H1 (cell line): Measurements from ENCODE around the gene C9orf50. TPM values are rescaled to one million over a fixed set of nuclear protein-coding genes. Genes with fewer than 3 reads are reported as not detected.

Experiments used
- CTCF ChIA-PET: fragments of 300-600 bp; sonication (Branson Sonifier 250); formaldehyde crosslinking; loops from one replicate; lab custom pipeline; 2021; ENCODE audit not compliant: partially characterized antibody; lab: Charles Lee
- POLR2A ChIA-PET: fragments of 300-600 bp; sonication (Branson Sonifier 250); formaldehyde crosslinking; loops from one replicate; lab custom pipeline; 2021; ENCODE audit warnings: inconsistent platforms; ENCODE audit not compliant: partially characterized antibody; lab: Charles Lee
- DNase-seq, 2 experiments: peaks; one replicate each; pipeline versions ENCODE4 v3.0.0 to v3.0.0-alpha.2; 2010 to 2022; ENCODE audit warnings: low spot score in 2 of 2, low read depth in 1 of 2, mixed read lengths in 1 of 2
- FAIRE-seq: peaks from 2 replicates; lab custom pipeline; 2011; peaks lifted over from hg19 to GRCh38; lab: Jason Lieb, UNC
- H2AFZ ChIP-seq: 2 replicates; pipeline ENCODE4 v1.8.1; 2012; ENCODE audit warnings: low read length, inconsistent platforms
- H2AK5ac ChIP-seq: 2 replicates; pipeline ENCODE4 v1.6.1; 2013; ENCODE audit warnings: low read depth, low read length
- H2BK120ac ChIP-seq: replicated peaks from 2 replicates; pipeline ENCODE3; 2013; ENCODE audit warnings: low read depth, low read length, inconsistent platforms
- H2BK12ac ChIP-seq: 2 replicates; pipeline ENCODE4 v1.6.1; 2013; ENCODE audit warnings: low read depth, low read length
- H2BK15ac ChIP-seq: 2 replicates; pipeline ENCODE4 v1.6.1; 2013; ENCODE audit warnings: low read length
- H2BK20ac ChIP-seq: 2 replicates; pipeline ENCODE4 v1.6.1; 2013; ENCODE audit warnings: low read length
- H2BK5ac ChIP-seq: 2 replicates; pipeline ENCODE4 v1.6.1; 2013; ENCODE audit warnings: low read depth, low read length
- H3K14ac ChIP-seq: 2 replicates; pipeline ENCODE4 v1.6.1; 2013; ENCODE audit warnings: inconsistent platforms; ENCODE audit not compliant: insufficient read length
- H3K18ac ChIP-seq: 2 replicates; pipeline ENCODE4 v1.6.1; 2013; ENCODE audit warnings: low read length; ENCODE audit errors: extremely low read depth
- H3K23ac ChIP-seq: 2 replicates; pipeline ENCODE4 v1.6.1; 2013; ENCODE audit warnings: inconsistent platforms; ENCODE audit not compliant: insufficient read length
- H3K23me2 ChIP-seq: 2 replicates; pipeline ENCODE4 v1.6.1; 2013; ENCODE audit warnings: low read depth, low read length
- H3K27ac ChIP-seq: 2 replicates; pipeline ENCODE4 v1.6.1; 2011; ENCODE audit warnings: low read depth, low read length, inconsistent platforms
- H3K27me3 ChIP-seq, 4 experiments: replicated peaks in 1 of 4; 1 replicate in 1 of 4; 2 replicates in 3 of 4; pipeline versions ENCODE4 v1.6.1 to v1.8.1; 2011 to 2013; ENCODE audit warnings: low read length in 3 of 4, mild to moderate bottlenecking in 3 of 4, inconsistent platforms in 2 of 4, mixed read lengths in 2 of 4, moderate library complexity in 1 of 4; ENCODE audit not compliant: control insufficient read depth in 3 of 4, insufficient read depth in 3 of 4; ENCODE audit errors: extremely low read depth in 1 of 4
- H3K36me3 ChIP-seq, 4 experiments: 2 replicates each; pipeline versions ENCODE4 v1.6.1 to v1.8.1; 2011 to 2013; ENCODE audit warnings: mild to moderate bottlenecking in 4 of 4, low read length in 3 of 4, moderate library complexity in 2 of 4, control low read depth in 1 of 4, inconsistent platforms in 1 of 4; ENCODE audit not compliant: insufficient read depth in 4 of 4, control insufficient read depth in 2 of 4
- H3K4ac ChIP-seq: replicated peaks from 2 replicates; pipeline ENCODE3; 2013; ENCODE audit warnings: low read length, low read depth, mixed read lengths, inconsistent platforms; ENCODE audit not compliant: insufficient read length
- H3K4me1 ChIP-seq, 4 experiments: replicated peaks in 1 of 4; 1 replicate in 1 of 4; 2 replicates in 3 of 4; pipeline versions ENCODE4 v1.6.1 to v1.8.1; 2011 to 2013; ENCODE audit warnings: low read length in 3 of 4, inconsistent platforms in 2 of 4, mixed read lengths in 1 of 4; ENCODE audit not compliant: insufficient read depth in 4 of 4, control insufficient read depth in 3 of 4
- H3K4me2 ChIP-seq, 2 experiments: 2 replicates each; pipeline versions ENCODE4 v1.6.1 to v1.8.1; 2011 to 2013; ENCODE audit warnings: low read depth in 2 of 2, low read length in 2 of 2, control low read depth in 1 of 2, inconsistent platforms in 1 of 2, mild to moderate bottlenecking in 1 of 2; ENCODE audit not compliant: insufficient read depth in 1 of 2
- H3K4me3 ChIP-seq, 4 experiments: fragments of 200-600, 300-600 bp in 1 of 4; sonication (generic), shearing (Covaris generic), sonication (Bioruptor Twin) in 1 of 4; 2 replicates each; pipeline versions ENCODE4 v1.5.1 to v1.8.1; 2011 to 2016; ENCODE audit warnings: low read length in 4 of 4, low read depth in 3 of 4, control low read depth in 2 of 4, inconsistent platforms in 2 of 4, mild to moderate bottlenecking in 2 of 4, mixed read lengths in 1 of 4, moderate library complexity in 1 of 4; ENCODE audit not compliant: insufficient read depth in 2 of 4; ENCODE audit errors: extremely low read depth in 1 of 4
- H3K56ac ChIP-seq: replicated peaks from 2 replicates; pipeline ENCODE3; 2013; ENCODE audit warnings: low read depth, mild to moderate bottlenecking, mixed read lengths, low read length, inconsistent platforms; ENCODE audit not compliant: insufficient read length
- H3K79me1 ChIP-seq: 2 replicates; pipeline ENCODE4 v1.6.1; 2013; ENCODE audit warnings: low read depth, low read length, control low read depth
- H3K79me2 ChIP-seq, 2 experiments: 2 replicates each; pipeline versions ENCODE4 v1.6.1 to v1.8.1; 2012 to 2013; ENCODE audit warnings: low read length in 2 of 2, mild to moderate bottlenecking in 2 of 2, inconsistent platforms in 1 of 2; ENCODE audit not compliant: insufficient read depth in 2 of 2, control insufficient read depth in 1 of 2
- H3K9ac ChIP-seq, 4 experiments: replicated peaks in 1 of 4; 1 replicate in 1 of 4; 2 replicates in 3 of 4; pipeline versions ENCODE4 v1.6.1 to v1.8.1; 2011 to 2013; ENCODE audit warnings: low read depth in 3 of 4, low read length in 3 of 4, control low read depth in 2 of 4, mild to moderate bottlenecking in 2 of 4, moderate library complexity in 2 of 4, inconsistent platforms in 1 of 4; ENCODE audit errors: extremely low read depth in 1 of 4
- H3K9me3 ChIP-seq, 2 experiments: 2 replicates each; pipeline versions ENCODE4 v1.6.1 to v1.8.1; 2012 to 2013; ENCODE audit warnings: mild to moderate bottlenecking in 2 of 2, moderate library complexity in 2 of 2, control low read depth in 1 of 2, inconsistent platforms in 1 of 2, low read depth in 1 of 2, low read length in 1 of 2, mixed read lengths in 1 of 2; ENCODE audit not compliant: insufficient read depth in 2 of 2
- H4K20me1 ChIP-seq, 2 experiments: replicated peaks in 1 of 2; 2 replicates each; pipeline versions ENCODE3 to v1.8.1; 2011 to 2013; ENCODE audit warnings: inconsistent platforms in 2 of 2, low read length in 2 of 2, mild to moderate bottlenecking in 1 of 2; ENCODE audit not compliant: insufficient read depth in 2 of 2, control insufficient read depth in 1 of 2
- H4K5ac ChIP-seq: 2 replicates; pipeline ENCODE4 v1.6.1; 2013; ENCODE audit warnings: low read length, low read depth, mixed read lengths, inconsistent platforms; ENCODE audit not compliant: insufficient read length
- H4K8ac ChIP-seq: 2 replicates; pipeline ENCODE4 v1.8.0; 2013; ENCODE audit warnings: mild to moderate bottlenecking, moderate library complexity, low read length, inconsistent platforms; ENCODE audit not compliant: insufficient read depth; ENCODE audit errors: extremely low read depth
- H4K91ac ChIP-seq: replicated peaks from 2 replicates; pipeline ENCODE3; 2013; ENCODE audit warnings: low read length, mixed read lengths, inconsistent platforms; ENCODE audit not compliant: insufficient read length
- CHD1 ChIP-seq: IDR thresholded peaks from 2 replicates; pipeline ENCODE4 v1.6.1; 2012; ENCODE audit warnings: low read depth, low read length, improper control_type of control experiment
- EGR1 ChIP-seq: IDR thresholded peaks from 2 replicates; pipeline ENCODE4 v1.6.1; 2011; ENCODE audit warnings: low read depth, low read length, borderline replicate concordance
- EP300 ChIP-seq, 2 experiments: IDR thresholded peaks; 1 replicate in 1 of 2; 2 replicates in 1 of 2; pipeline ENCODE4 v1.6.1; 2011 to 2012; ENCODE audit warnings: low read depth in 2 of 2, low read length in 2 of 2, mild to moderate bottlenecking in 2 of 2, borderline replicate concordance in 1 of 2, inconsistent platforms in 1 of 2, moderate library complexity in 1 of 2
- KDM5A ChIP-seq: fragments of 200-600 bp; IDR thresholded peaks from 2 replicates; pipeline ENCODE4 v1.7.1; 2012; ENCODE audit warnings: mild to moderate bottlenecking, low read length, inconsistent platforms, mixed read lengths
- NRF1 ChIP-seq: IDR thresholded peaks from 2 replicates; pipeline ENCODE4 v1.6.1; 2011; ENCODE audit warnings: mild to moderate bottlenecking, low read depth, low read length, improper control_type of control experiment
- RBBP5 ChIP-seq: IDR thresholded peaks from 2 replicates; pipeline ENCODE4 v1.7.1; 2012; ENCODE audit warnings: low read depth, mild to moderate bottlenecking, inconsistent platforms, low read length, moderate library complexity, borderline replicate concordance
- SP2 ChIP-seq: IDR thresholded peaks from 2 replicates; pipeline ENCODE4 v1.6.1; 2012; ENCODE audit warnings: mild to moderate bottlenecking, low read length, inconsistent platforms
- TCF12 ChIP-seq: IDR thresholded peaks from 2 replicates; pipeline ENCODE4 v1.6.1; 2011; ENCODE audit warnings: low read depth, mild to moderate bottlenecking, low read length
- WGBS, 2 experiments: shearing (Covaris generic) in 1 of 2; methylation state at CpG; one replicate each; pipeline versions ENCODE4 v1.1.6 to v1.1.7; 2013 to 2015; ENCODE audit warnings: low lambda C conversion rate in 2 of 2, mixed read lengths in 2 of 2, inconsistent platforms in 1 of 2, low coverage in 1 of 2, missing lambda C conversion rate in 1 of 2; ENCODE audit not compliant: insufficient replicate concordance in 2 of 2, insufficient coverage in 1 of 2, insufficient read length in 1 of 2; ENCODE audit errors: extremely low coverage in 1 of 2, missing lambda C conversion rate in 1 of 2; 5-methylcytosine and 5-hydroxymethylcytosine counted together
- polyA plus RNA-seq, 7 experiments: library from polyadenylated mRNA; depleted of rRNA in 3 of 7; stranded (reverse) in 5 of 7; unstranded in 2 of 7; fragments of >200 nt in 5 of 7; fragments of 200-250 nt in 2 of 7; gene quantifications; 1 replicate in 5 of 7; 2 replicates in 1 of 7; 4 replicates in 1 of 7; pipeline versions ENCODE4 v1.2.1 to v1.2.3, GENCODE V29; 2011 to 2013; ENCODE audit warnings: missing spikeins in 2 of 7, mixed read lengths in 2 of 7
- total RNA-seq: library from RNA; stranded (reverse); fragmentation: NEBNext Ultra II Directional; extraction: Animal tissue kit (Norgen Biotek cat#: 25700); gene quantifications from 2 replicates; pipeline ENCODE4 v1.2.1, GENCODE V29; 2021
- TF ChIP-seq, protein P1 (sequence below): IDR thresholded peaks from 2 replicates; pipeline ENCODE4 v1.6.1; 2012; ENCODE audit warnings: low read length, inconsistent platforms

Gene C9orf50
- total and polyA plus RNA-seq, 2 of the 8 experiments (the other 6 are each of a cell fraction or from before 2014, with no cell fraction given) = not detected

GRCh38 chr9:129669141-129669718, 48.3 kb upstream of the C9orf50 start:
- Histone ChIP-seq H3K27me3 (peaks cover 9 to 20% (median 14%) of the 10 kb centered on the region in 4 experiments), H3K79me2 (no peaks in the 10 kb centered on the region), H2BK20ac (no peak overlapping the region), H3K23ac (no peak overlapping the region), H3K23me2 (peaks cover 9% of the 10 kb centered on the region; the same call in 1 of the 2 replicates), H3K4me2 (no peak overlapping the region), H3K79me1 (no peaks in the 10 kb centered on the region), H4K20me1 (no peaks in the 10 kb centered on the region), H4K91ac (no peak overlapping the region), H3K9ac (0 out of 7 replicates have a peak overlapping the region, but pooled peaks of 1 of the 4 experiments have one; percentile 14), H2BK120ac (no peak overlapping the region), H2BK15ac (no peak overlapping the region), H2BK5ac (no peak overlapping the region), H3K14ac (no peak overlapping the region), H3K36me3 (no peaks in the 10 kb centered on the region), H3K4me3 (no peak overlapping the region), H4K5ac (no peak overlapping the region), H2AK5ac (no peak overlapping the region), H3K9me3 (no peaks in the 10 kb centered on the region), H2BK12ac (no peak overlapping the region), H3K4ac (no peak overlapping the region), H3K27ac (no peak overlapping the region), H3K56ac (no peak overlapping the region), H2AFZ (no peak overlapping the region), H4K8ac (no peak overlapping the region; the same call in 1 of the 2 replicates), H3K18ac (no peak overlapping the region), H3K4me1 (peaks cover 0 to 7% (median 4%) of the 10 kb centered on the region in 4 experiments; a peak in 5 of 7 replicates)
- 88% methylated on average over 17 of the region's 17 CpGs; no CpG with 5 or more reads in 1 of the 2 experiments for WGBS, 2 experiments
- POLR2A ChIA-PET = no interaction called here
- DNase-seq = no peak
- FAIRE-seq = no peak
- CTCF ChIA-PET = no interaction called here
- TF ChIP-seq NRF1 = no peak
- TF ChIP-seq TCF12 = no peak
- no peak for TF ChIP-seq EP300 (IDR thresholded peaks at IDR 0.05; ENCODE audit: borderline replicate concordance in 1 of 2, low read depth in 2 of 2, low read length in 2 of 2)
- TF ChIP-seq, protein P1, sequence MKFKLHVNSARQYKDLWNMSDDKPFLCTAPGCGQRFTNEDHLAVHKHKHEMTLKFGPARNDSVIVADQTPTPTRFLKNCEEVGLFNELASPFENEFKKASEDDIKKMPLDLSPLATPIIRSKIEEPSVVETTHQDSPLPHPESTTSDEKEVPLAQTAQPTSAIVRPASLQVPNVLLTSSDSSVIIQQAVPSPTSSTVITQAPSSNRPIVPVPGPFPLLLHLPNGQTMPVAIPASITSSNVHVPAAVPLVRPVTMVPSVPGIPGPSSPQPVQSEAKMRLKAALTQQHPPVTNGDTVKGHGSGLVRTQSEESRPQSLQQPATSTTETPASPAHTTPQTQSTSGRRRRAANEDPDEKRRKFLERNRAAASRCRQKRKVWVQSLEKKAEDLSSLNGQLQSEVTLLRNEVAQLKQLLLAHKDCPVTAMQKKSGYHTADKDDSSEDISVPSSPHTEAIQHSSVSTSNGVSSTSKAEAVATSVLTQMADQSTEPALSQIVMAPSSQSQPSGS = no peak
- no peak for TF ChIP-seq SP2
- TF ChIP-seq EGR1 = no peak
- no peak for TF ChIP-seq CHD1
- TF ChIP-seq RBBP5 = no peak
- no peak for TF ChIP-seq KDM5A
